Measurements from ENCODE around the gene TLE1.

DNA sequence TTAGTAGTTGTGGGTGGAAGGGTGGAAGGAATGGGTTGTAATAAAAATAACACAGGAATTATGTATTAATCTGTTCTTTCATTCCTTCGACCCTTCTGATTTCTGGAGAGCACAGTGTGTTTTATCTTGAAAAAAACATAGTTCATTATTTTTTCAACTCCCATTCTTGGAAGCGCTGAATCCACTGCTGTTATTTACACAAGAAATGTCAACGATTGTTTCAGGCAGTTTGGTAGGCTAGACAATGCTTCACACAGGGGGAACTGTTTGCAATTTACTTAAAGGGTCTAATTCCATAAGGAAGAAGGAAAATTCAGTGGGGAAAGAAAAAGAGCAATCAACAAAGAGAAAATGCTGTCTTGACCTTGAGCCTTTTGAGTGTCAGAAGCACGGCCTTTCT lies 142.9 kb downstream of the TLE1 start:
- TF ChIP-seq POLR2AphosphoS5 (IDR thresholded peaks at IDR 0.05; ENCODE audit: low read depth, low read length) = no peak
- no peak for TF ChIP-seq TAF1 (IDR thresholded peaks at IDR 0.05; ENCODE audit: borderline replicate concordance, insufficient read depth, low read length)
- TF ChIP-seq, protein P1, sequence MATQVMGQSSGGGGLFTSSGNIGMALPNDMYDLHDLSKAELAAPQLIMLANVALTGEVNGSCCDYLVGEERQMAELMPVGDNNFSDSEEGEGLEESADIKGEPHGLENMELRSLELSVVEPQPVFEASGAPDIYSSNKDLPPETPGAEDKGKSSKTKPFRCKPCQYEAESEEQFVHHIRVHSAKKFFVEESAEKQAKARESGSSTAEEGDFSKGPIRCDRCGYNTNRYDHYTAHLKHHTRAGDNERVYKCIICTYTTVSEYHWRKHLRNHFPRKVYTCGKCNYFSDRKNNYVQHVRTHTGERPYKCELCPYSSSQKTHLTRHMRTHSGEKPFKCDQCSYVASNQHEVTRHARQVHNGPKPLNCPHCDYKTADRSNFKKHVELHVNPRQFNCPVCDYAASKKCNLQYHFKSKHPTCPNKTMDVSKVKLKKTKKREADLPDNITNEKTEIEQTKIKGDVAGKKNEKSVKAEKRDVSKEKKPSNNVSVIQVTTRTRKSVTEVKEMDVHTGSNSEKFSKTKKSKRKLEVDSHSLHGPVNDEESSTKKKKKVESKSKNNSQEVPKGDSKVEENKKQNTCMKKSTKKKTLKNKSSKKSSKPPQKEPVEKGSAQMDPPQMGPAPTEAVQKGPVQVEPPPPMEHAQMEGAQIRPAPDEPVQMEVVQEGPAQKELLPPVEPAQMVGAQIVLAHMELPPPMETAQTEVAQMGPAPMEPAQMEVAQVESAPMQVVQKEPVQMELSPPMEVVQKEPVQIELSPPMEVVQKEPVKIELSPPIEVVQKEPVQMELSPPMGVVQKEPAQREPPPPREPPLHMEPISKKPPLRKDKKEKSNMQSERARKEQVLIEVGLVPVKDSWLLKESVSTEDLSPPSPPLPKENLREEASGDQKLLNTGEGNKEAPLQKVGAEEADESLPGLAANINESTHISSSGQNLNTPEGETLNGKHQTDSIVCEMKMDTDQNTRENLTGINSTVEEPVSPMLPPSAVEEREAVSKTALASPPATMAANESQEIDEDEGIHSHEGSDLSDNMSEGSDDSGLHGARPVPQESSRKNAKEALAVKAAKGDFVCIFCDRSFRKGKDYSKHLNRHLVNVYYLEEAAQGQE (IDR thresholded peaks at IDR 0.05; ENCODE audit: insufficient read depth in 1 of 2, low read depth in 2 of 2, low read length in 2 of 2) = no peak
- no peak for TF ChIP-seq FOXP2 (optimal IDR thresholded peaks at IDR 0.05; ENCODE audit: borderline replicate concordance, extremely low read depth, extremely low read length, insufficient read depth)
- no peak for TF ChIP-seq SIN3A (IDR thresholded peaks at IDR 0.05; ENCODE audit: borderline replicate concordance, insufficient read depth, low read length)

All from PFSK-1 (cell line).